Measurements from ENCODE around the gene CXorf38. TPM values are rescaled to one million over a fixed set of nuclear protein-coding genes. Genes with fewer than 3 reads are reported as not detected.

CXorf38 gene
- total and polyA plus RNA-seq, 2 donors (not counting 1 experiment from before 2014, with no cell fraction given) = 26.4 to 28.1 TPM

GRCh38 chrX:40653535-40653934 is 6.2 kb upstream of the CXorf38 start:
- Mint-ChIP-seq H3K4me3 (no peak overlapping the region), H3K9me3 (ENCODE audit: insufficient read depth) (no peaks in the 10 kb centered on the region), H3K27me3 (no peaks in the 10 kb centered on the region), H3K27ac (no peak overlapping the region), H3K4me1 (peaks cover 3% of the 10 kb centered on the region)
- Histone ChIP-seq H3K4me3 (ENCODE audit: control extremely low read depth in 1 of 5, extremely low read depth in 1 of 5, insufficient read depth in 1 of 5, low read depth in 2 of 5, low read length in 4 of 5) (no peak overlapping the region), H3K9ac (ENCODE audit: low read length) (no peak overlapping the region), H3K27ac (ENCODE audit: low read length in 2 of 2) (no peak overlapping the region), H3K4me1 (ENCODE audit: control insufficient read depth in 2 of 2, insufficient read depth in 2 of 2, low read length in 2 of 2) (peaks cover 0 to 4% of the 10 kb centered on the region in 2 donors), H2AFZ (ENCODE audit: insufficient read depth, low read depth, low read length, poor library complexity, severe bottlenecking) (no peak overlapping the region), H3K27me3 (replicated peaks in 1 of 4; ENCODE audit: control extremely low read depth in 1 of 4, control insufficient read depth in 3 of 4, insufficient read depth in 4 of 4, low read length in 3 of 4) (no peaks in the 10 kb centered on the region), H3K9me3 (ENCODE audit: control extremely low read depth in 1 of 3, control insufficient read depth in 2 of 3, insufficient read depth in 1 of 3, low read length in 2 of 3) (no peaks in the 10 kb centered on the region), H3K36me3 (replicated peaks in 1 of 2; ENCODE audit: control extremely low read depth in 1 of 2, control insufficient read depth in 1 of 2, extremely low read depth in 1 of 2, insufficient read depth in 2 of 2, low read length in 1 of 2) (peaks cover 10 to 22% of the 10 kb centered on the region in 2 experiments), H4K20me1 (ENCODE audit: control insufficient read depth, insufficient read depth, low read length, poor library complexity, severe bottlenecking) (no peaks in the 10 kb centered on the region), H3K4me2 (replicated peaks; ENCODE audit: low read depth, low read length, poor library complexity, severe bottlenecking) (no peak overlapping the region), H3K79me2 (ENCODE audit: control insufficient read depth, insufficient read depth, low read length) (peaks cover 2% of the 10 kb centered on the region)
- WGBS (ENCODE audit: insufficient coverage) = 60% methylated on average over 1 of the region's 2 CpGs
- no peak for DNase-seq
- TF ChIP-seq CTCF (IDR thresholded peaks at IDR 0.05) (no peak), EZH2 (IDR thresholded peaks at IDR 0.05; ENCODE audit: borderline replicate concordance, insufficient read depth, low read depth, low read length, poor library complexity, severe bottlenecking) (no peak)
- intact Hi-C loops (cut with micrococcal nuclease) = no loop called here
- ChIA-PET CTCF (interaction anchor here (0.5 to 5.3 kb wide), 8 partner anchors 10 to 143 kb away, joined by 3 to 64 read pairs (median 9); no protein-coding TSS in a partner anchor), POLR2A (no interaction called here)
- ATAC-seq (ENCODE audit: low read depth) = no peak

GRCh38 chrX:40652664-40653063 is 5.3 kb upstream of the CXorf38 start:
- Histone ChIP-seq H3K4me1 (ENCODE audit: control insufficient read depth in 2 of 2, insufficient read depth in 2 of 2, low read length in 2 of 2) (peaks cover 6 to 9% of the 10 kb centered on the region in 2 donors), H4K20me1 (ENCODE audit: control insufficient read depth, insufficient read depth, low read length, poor library complexity, severe bottlenecking) (no peaks in the 10 kb centered on the region), H3K79me2 (ENCODE audit: control insufficient read depth, insufficient read depth, low read length) (no peaks in the 10 kb centered on the region), H3K9ac (ENCODE audit: low read length) (no peak overlapping the region), H3K9me3 (ENCODE audit: control extremely low read depth in 1 of 3, control insufficient read depth in 2 of 3, insufficient read depth in 1 of 3, low read length in 2 of 3) (no peaks in the 10 kb centered on the region), H3K27me3 (replicated peaks in 1 of 4; ENCODE audit: control extremely low read depth in 1 of 4, control insufficient read depth in 3 of 4, insufficient read depth in 4 of 4, low read length in 3 of 4) (no peaks in the 10 kb centered on the region), H3K4me3 (ENCODE audit: control extremely low read depth in 1 of 5, extremely low read depth in 1 of 5, insufficient read depth in 1 of 5, low read depth in 2 of 5, low read length in 4 of 5) (no peak overlapping the region), H3K27ac (ENCODE audit: low read length in 2 of 2) (no peak overlapping the region), H2AFZ (ENCODE audit: insufficient read depth, low read depth, low read length, poor library complexity, severe bottlenecking) (no peak overlapping the region), H3K4me2 (replicated peaks; ENCODE audit: low read depth, low read length, poor library complexity, severe bottlenecking) (no peak overlapping the region), H3K36me3 (replicated peaks in 1 of 2; ENCODE audit: control extremely low read depth in 1 of 2, control insufficient read depth in 1 of 2, extremely low read depth in 1 of 2, insufficient read depth in 2 of 2, low read length in 1 of 2) (peaks cover 10 to 22% of the 10 kb centered on the region in 2 experiments)
- Mint-ChIP-seq H3K4me1 (peaks cover 7% of the 10 kb centered on the region), H3K9me3 (ENCODE audit: insufficient read depth) (no peaks in the 10 kb centered on the region), H3K4me3 (no peak overlapping the region), H3K27me3 (no peaks in the 10 kb centered on the region), H3K27ac (no peak overlapping the region)
- ATAC-seq (ENCODE audit: low read depth) = no peak
- TF ChIP-seq EZH2 (IDR thresholded peaks at IDR 0.05; ENCODE audit: borderline replicate concordance, insufficient read depth, low read depth, low read length, poor library complexity, severe bottlenecking) = no peak
- intact Hi-C loops (cut with micrococcal nuclease) = no loop called here
- DNase-seq = no peak
- ChIA-PET CTCF (interaction anchor here (1.0 to 5.3 kb wide), 8 partner anchors 9 to 144 kb away, joined by 3 to 64 read pairs (median 9); no protein-coding TSS in a partner anchor), POLR2A (no interaction called here)
- WGBS (ENCODE audit: insufficient coverage) = no CpG with 5 or more reads among the region's 1 CpG

Measured in B cell (primary cell).